NCI-H2029 treated with DMSO at 0.1 percent for 48 hours (cell line): Measurements from ENCODE around the gene ZNF799.
A peak's percentile ranks its signal among the peaks of the same experiment; 100 is the strongest.
"Not testable (repeated sequence)": the region's sequence is repeated elsewhere in the genome, so short reads cannot be mapped to it uniquely, and the experiment has no call there.

Experiments
- DNase-seq: peaks from one replicate; lab custom pipeline; 2025; lab: John Stamatoyannopoulos, UW

The ZNF799 gene

GRCh38 chr19:12400633-12401502 is at the start of gene ZNF799:
ZNF799 (minus strand) TSS chr19:12401271; CDS start chr19:12401070, 201 bp downstream.
- DNase-seq, result peak; percentile 78

DNA sequence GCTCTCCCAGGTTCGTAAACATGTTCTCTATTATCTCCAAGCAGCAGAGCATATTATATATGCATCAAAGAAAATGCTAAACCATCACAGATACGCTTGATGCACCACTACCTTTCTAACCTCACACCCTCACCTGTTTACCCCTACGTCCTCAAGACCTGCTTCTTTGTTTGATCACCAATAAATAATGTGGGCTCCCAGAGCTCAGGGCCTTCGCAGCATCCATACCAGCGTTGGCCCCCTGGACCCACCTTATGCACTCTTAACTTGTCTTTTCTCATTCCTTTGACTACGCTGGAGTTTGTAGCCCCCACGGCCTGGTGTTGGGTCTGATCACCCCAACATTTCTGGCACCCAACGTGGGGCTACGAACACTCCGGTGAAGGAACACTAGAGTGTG is 49.8 kb upstream of the ZNF799 start:
- DNase-seq, result no peak

DNA sequence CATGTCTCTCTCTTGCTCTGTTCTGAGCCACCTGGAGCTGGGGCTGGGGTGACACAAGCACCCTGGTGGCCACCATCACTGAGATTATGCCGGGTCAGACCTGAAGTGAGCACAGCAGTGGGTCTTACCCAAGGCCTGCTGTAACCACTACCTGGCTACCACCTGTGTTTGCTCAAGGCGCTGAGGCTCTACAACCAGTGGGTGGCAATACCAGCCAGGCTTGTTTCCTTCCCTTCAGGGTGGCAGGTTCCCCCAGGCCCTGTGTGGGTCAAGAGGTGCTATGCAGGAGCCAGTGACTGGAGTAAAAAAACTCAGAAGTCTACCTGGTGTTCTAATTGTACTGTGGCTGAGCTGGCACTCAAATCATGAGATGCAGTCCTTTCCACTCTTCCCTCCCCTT is 47.7 kb upstream of the ZNF799 start:
- no peak for DNase-seq

DNA sequence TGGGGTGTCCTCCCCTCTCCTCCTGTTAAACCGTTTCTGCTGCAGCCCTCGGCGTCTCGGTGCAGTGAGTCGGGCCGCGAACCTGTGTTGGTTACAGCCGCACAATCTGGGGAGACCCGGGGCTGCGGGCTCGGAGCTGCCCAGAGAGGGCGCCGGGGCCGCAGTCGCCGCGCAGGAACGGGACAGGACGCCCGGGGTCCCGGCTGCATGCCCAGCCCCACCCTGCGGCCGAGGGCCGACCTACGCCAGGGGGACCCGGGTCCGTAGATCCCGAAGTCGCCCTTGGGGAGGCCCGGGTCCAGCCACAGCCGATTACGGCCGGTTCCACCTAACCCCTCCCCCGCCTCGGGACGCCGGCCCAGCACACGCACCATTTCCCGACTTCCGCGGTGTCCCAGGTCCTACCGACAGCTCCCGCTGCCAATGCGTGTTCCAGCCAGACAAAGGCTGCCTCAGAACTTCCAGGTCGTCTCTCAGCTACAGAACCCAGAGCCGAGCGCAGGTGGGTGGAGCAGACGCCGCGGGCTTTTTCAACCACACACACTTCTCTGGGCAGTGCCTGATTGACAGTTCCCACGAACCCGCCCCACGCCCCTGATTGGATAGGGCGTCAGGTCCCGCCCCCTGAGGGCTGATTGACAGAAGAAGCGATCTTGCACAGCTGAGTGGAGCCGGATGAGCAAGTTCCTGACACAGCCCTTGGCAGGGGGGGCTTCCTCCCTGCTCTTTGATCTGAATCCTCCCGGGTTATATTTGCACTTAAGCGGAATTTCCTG is 39.7 kb upstream of the ZNF799 start, which contains the start of gene ZNF443:
Gene ZNF443, minus strand, starts transcription at position 481 of the 776 bp plus-strand sequence. Its CDS starts 107 bp downstream, at position 374.
- peak; percentile 91 for DNase-seq

- DNase-seq, result not testable (repeated sequence)
These were observed 38.8 kb upstream of the ZNF799 start for GRCh38 chr19:12439686-12440540.

- not testable (repeated sequence) for DNase-seq
These were observed 29.7 kb upstream of the ZNF799 start for GRCh38 chr19:12430726-12431299.

DNA sequence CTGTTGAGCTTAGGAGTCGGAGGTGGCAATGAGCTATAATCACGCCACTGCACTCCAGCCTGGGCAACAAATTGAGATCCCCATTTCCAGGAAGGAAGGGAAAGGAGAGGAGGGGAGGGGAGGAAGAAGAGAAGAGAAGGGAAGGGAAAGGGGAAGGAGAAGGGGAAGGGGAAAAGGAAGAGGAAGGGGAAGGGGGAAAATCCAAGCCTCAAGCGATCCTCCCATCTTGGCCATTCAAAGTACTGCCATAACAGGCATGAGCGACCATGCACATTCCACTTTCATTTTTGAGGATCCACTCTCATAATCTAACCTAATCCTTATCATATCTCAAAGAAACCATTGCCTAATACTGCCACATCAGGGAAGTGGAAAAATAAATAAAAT is 24.8 kb upstream of the ZNF799 start:
- DNase-seq, result no peak

DNA sequence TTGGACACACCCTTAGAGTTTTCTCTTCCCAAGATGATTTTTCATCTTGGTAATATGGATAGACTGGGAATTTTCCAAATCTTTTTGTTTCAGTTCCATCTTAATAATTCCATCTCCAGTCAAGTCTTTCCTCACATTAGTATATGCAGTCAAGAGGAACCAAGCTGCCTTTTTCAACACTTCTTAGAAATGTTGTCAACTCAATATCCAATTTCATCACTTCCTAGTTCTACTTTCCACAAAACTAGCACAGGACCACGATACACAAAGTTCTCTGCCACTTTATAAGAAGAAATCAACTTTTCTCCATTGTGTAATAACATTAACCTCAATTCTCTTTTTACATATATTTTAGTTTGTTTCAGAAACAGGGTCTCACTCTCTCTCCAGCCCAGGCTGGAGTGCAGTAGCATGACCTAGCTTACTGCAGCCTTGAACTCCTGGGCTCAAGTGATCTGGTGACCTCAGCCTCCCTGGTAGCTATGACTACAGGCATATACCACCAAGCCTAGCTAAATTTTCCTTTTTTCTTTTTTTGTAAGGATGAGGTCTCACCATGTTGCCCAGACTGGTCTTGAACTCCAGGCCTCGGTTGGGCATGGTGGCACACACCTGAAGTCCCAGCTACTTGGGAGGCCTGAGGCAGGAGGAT is 24.3 kb upstream of the ZNF799 start:
- DNase-seq, result no peak

DNA sequence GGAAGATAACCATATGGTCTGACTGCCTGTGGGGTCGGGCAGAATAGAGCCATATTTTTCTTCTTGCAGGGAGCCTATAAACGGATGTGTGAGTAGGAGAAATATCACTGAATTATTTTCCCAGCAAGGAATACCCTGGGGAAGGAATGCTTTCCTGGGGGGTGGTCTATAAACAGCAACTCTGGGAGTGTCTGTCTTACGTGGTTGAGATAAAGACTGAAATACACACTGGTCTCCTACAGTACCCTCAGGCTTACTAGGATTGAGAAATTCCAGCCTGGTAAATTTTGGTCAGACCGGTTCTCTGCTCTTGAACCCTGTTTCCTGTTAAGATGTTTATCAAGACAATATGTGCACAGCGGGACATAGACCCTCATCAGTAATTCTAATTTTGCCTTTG is 16.2 kb upstream of the ZNF799 start:
- DNase-seq, result not testable (repeated sequence)

DNA sequence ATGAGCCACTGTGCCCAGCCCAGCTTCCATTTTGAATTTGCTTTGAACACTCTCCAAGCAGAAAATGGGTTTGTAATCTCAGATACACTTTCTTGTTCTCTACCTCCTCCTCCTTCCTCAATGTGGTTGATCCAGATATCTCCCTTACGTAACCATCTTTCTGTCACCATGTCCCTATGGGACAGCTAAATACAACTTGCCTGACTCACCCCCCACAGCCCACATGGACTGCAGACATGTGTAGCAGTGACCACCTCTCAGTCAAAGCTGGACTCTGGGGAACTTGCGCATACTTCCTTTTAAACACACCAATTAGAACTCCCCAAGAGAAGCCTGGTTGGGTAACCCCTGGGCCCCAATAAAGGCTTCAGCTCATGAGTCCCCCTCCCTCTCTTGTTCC is 10.8 kb upstream of the ZNF799 start:
- no peak for DNase-seq

GRCh38 chr19:12399901-12400632 is 1.0 kb downstream of the ZNF799 start:
- DNase-seq, result not testable (repeated sequence)

GRCh38 chr19:12391148-12391547 is 9.9 kb downstream of the ZNF799 start:
- DNase-seq, result not testable (repeated sequence)

DNA sequence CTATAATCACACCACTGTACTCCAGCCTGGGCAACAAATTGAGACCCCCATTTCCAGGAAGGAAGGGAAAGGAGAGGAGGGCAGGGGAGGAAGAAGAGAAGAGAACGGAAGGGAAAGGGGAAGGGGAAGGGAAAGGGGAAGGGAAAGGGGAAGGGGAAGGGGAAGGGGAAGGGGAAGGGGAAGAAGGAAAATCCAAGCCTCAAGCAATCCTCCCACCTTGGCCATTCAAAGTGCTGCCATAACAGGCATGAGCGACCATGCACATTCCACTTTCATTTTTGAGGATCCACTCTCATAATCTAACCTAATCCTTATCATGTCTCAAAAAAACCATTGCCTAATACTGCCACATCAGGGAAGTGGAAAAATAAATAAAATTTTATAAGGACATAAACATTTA is 14.7 kb downstream of the ZNF799 start:
- not testable (repeated sequence) for DNase-seq

- DNase-seq, result no peak
These were observed 20.7 kb downstream of the ZNF799 start for GRCh38 chr19:12380444-12380737.

DNA sequence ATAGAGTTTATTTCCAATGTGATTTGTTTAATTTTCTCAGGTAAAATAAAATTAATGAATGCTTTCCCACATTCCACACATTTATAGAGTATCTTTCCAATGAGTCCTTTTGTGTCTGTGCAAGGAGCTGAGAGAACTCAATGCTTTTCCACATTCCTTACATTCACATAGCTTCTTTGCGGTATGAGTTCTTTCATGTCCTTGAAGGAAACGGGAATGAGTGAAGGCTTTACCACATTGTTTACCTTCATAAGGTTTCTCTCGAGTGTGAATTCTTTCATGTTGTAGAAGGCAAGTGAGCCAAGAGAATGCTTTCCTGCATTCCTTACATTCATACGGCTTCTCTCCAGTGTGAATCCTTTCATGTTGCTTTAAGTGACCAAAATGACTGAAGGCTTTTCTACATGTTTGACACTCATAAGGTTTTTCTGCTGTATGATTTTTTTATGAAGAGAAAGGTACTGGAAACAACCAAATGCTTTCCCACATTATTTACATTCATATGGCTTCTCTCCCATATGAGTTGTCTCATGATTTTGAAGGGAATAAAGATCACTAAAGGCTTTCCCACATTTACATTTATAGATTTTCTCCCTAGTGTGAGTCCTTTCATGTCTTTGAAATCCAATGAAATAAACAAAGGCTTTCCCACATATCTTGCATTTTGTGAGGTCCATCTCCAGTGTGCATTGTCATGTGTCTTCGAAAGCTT is 21.2 kb downstream of the ZNF799 start:
- DNase-seq, result no peak

DNA sequence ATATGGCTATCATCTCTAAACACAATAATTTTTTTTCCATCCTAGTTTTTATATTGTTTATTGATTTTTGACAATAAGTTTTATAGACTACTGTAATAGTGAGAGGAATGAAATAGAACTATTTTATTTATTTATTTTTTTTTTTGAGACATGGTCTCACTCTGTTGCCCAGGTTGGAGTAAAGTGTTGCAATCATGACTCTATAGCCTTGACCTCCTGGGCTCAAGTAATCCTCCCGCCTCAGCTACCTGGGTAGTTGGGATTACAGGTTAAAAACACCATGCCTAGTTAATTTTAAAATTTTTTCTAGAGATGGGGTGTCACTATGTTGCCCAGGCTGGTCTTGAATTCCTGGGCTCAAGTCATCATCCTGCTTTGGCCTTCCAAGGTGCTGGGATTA is 27.0 kb downstream of the ZNF799 start:
- DNase-seq, result no peak

DNA sequence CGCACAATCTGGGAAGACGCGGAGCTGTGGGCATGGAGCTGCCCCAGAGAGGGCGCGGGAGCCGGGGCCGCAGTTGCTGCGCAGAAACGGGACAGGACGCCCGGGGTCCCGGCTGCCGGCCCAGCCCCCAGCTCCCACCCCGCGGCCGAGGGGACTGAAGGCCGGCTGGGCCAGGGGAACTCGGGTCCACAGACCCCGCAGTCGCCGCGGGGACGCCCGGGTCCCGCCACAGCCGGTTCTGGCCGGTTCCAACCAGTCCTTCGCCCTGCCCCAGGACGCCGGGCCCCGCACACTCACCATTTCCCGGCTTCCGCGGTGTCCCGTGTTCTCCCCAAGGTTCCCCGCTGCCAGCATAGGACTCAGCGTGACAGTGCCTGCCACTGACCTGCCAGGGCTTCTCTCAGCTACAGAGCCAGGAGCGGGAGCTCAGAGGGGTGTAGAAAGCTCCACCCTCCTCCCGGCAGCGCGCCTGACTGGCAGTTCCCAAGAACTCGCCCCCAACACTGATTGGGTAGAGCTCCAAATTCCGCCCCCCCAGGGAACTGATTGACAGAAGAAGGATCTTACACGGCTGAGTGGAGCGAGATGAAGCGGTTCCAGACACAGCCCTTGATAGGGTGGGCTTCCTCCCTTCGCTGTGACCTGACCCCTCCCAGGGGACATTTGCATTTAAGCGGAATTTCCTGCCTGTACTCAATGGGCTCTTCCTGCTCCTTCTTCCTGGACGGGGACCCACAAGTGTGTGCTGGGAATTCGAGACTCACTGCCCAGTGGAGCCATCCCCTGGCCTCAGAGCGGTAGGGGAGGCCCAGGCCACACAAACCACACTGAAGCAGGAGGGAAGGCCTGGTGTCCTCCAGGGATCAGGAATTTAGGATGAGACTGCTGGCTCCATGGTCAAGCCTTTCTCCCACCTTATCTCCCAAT is 35.6 kb downstream of the ZNF799 start, which contains the start of gene ZNF442:
Gene ZNF442, minus strand, starts transcription at position 448 of the 927 bp plus-strand sequence. CDS start 2,052 bp downstream, outside the sequence.
- peak; percentile 79 for DNase-seq

DNA sequence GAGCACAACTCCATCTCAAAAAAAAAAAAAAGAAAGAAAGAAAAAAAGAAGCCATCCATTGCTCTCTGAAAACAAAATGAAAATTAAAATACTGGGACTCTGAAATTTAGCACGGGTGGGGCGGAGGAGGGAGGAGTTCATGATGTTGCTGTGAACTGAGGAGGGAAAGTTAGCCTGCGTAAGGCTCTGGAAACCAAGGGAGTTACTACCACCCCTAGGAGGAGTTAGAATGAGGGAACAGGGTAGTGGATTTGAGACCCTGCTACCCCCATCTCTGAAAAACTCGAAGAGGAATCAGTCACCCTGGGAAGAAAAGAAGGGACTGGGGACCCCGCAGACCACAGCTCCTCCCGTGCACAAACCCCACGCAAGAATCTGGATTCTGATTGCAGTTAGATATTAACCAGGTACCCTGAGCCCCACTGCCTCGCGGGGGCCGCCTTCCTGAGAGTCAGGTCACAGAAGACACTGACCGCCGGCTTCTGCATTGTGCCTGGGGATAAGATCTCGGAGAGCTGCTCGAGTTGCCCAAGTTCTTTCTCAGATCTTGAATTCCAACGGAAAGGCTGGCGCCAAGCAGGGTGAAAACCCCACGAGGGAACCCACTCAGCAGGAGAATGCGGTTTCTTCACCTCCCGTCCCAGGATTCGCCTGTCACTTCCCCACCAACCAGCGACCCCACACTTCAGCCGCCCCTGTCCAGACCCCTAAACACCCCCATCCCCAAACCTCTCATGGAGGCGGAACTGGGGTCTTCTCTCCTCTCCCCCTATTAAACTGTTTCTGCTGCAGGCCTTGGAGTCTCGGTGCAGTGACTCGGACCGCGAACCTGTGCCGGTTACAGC is 36.5 kb downstream of the ZNF799 start:
- DNase-seq, result no peak
